ENCODE measurements around the gene PCBD1. TPM values are rescaled to one million over a fixed set of nuclear protein-coding genes. Genes with fewer than 3 reads are reported as not detected.

PCBD1 gene
- total and polyA plus RNA-seq, 3 donors from 2014 or later = 49.6 to 71.2 (median 61.9) TPM

GRCh38 chr10:70847659-70848360, 40.6 kb downstream of the PCBD1 start:
- 61 to 69% methylated on average over 1 of the region's 1 CpG for WGBS, 2 donors

GRCh38 chr10:70846795-70847194, 41.6 kb downstream of the PCBD1 start:
- WGBS, 2 donors = 71 to 76% methylated on average over 2 of the region's 2 CpGs
- intact Hi-C loops (cut with DNase I; ENCODE audit: low total_unique reads) = no loop called here
- H3K9me3 ChIP-seq = no peaks in the 10 kb centered on the region
- H3K27ac ChIP-seq = no peak overlapping the region
- H3K4me1 ChIP-seq = peaks cover 31% of the 10 kb centered on the region
- DNase-seq = no peak
- H3K27me3 ChIP-seq = no peaks in the 10 kb centered on the region
- no peak overlapping the region for H3K4me3 ChIP-seq
- TF ChIP-seq CTCF (IDR thresholded peaks at IDR 0.05) = no peak
- no peak for TF ChIP-seq POLR2A (IDR thresholded peaks at IDR 0.05)
- no peaks in the 10 kb centered on the region for H3K36me3 ChIP-seq (ENCODE audit: low read depth, missing control alignments)

More at GRCh38 chr10:70847659-70848360, 40.6 kb downstream of the PCBD1 start:
- Histone ChIP-seq H3K36me3 (ENCODE audit: low read depth, missing control alignments) (no peaks in the 10 kb centered on the region), H3K4me3 (no peak overlapping the region), H3K9me3 (no peaks in the 10 kb centered on the region), H3K4me1 (peaks cover 31% of the 10 kb centered on the region), H3K27me3 (no peaks in the 10 kb centered on the region), H3K27ac (no peak overlapping the region)
- intact Hi-C loops (cut with DNase I; ENCODE audit: low total_unique reads) = no loop called here
- no peak for DNase-seq
- TF ChIP-seq CTCF (IDR thresholded peaks at IDR 0.05) (no peak), POLR2A (IDR thresholded peaks at IDR 0.05) (no peak)

- WGBS, 2 donors = 57 to 64% methylated on average over 1 of the region's 1 CpG
- intact Hi-C loops (cut with DNase I; ENCODE audit: low total_unique reads) = no loop called here
- Histone ChIP-seq H3K27ac (no peak overlapping the region), H3K9me3 (no peaks in the 10 kb centered on the region), H3K36me3 (ENCODE audit: low read depth, missing control alignments) (no peaks in the 10 kb centered on the region), H3K4me1 (peaks cover 31% of the 10 kb centered on the region), H3K27me3 (no peaks in the 10 kb centered on the region), H3K4me3 (no peak overlapping the region)
- DNase-seq = no peak
- TF ChIP-seq CTCF (IDR thresholded peaks at IDR 0.05) = no peak
Observed at GRCh38 chr10:70845816-70846215, 42.5 kb downstream of the PCBD1 start.

GRCh38 chr10:70845256-70845655, 43.1 kb downstream of the PCBD1 start:
- peaks cover 31% of the 10 kb centered on the region for H3K4me1 ChIP-seq
- intact Hi-C loops (cut with DNase I; ENCODE audit: low total_unique reads) = no loop called here
- H3K27me3 ChIP-seq = no peaks in the 10 kb centered on the region
- H3K4me3 ChIP-seq = no peak overlapping the region
- no peak for TF ChIP-seq CTCF (IDR thresholded peaks at IDR 0.05)
- no peaks in the 10 kb centered on the region for H3K36me3 ChIP-seq (ENCODE audit: low read depth, missing control alignments)
- no peak for DNase-seq
- no peak overlapping the region for H3K27ac ChIP-seq
- 70 to 85% methylated on average over 2 of the region's 2 CpGs for WGBS, 2 donors
- H3K9me3 ChIP-seq = no peaks in the 10 kb centered on the region

Data from testis (tissue), 3 donors.